Tongue (tissue), 2 donors: ENCODE results near the gene NSMF. TPM values are rescaled to one million over a fixed set of nuclear protein-coding genes. Genes with fewer than 3 reads are reported as not detected.
"Not testable (repeated sequence)": the region's sequence is repeated elsewhere in the genome, so short reads cannot be mapped to it uniquely, and the experiment has no call there.

Experiments
- DNase-seq: peaks from one replicate; pipeline ENCODE4 v3.0.0-alpha.2; 2015
- total RNA-seq: library from RNA; depleted of rRNA; stranded (reverse); fragments of >200 nt; gene quantifications from one replicate; pipeline ENCODE4 v1.2.3, GENCODE V29; 2014

Gene NSMF
- total RNA-seq, 1 donor from 2014 or later: 10.7 TPM

DNA sequence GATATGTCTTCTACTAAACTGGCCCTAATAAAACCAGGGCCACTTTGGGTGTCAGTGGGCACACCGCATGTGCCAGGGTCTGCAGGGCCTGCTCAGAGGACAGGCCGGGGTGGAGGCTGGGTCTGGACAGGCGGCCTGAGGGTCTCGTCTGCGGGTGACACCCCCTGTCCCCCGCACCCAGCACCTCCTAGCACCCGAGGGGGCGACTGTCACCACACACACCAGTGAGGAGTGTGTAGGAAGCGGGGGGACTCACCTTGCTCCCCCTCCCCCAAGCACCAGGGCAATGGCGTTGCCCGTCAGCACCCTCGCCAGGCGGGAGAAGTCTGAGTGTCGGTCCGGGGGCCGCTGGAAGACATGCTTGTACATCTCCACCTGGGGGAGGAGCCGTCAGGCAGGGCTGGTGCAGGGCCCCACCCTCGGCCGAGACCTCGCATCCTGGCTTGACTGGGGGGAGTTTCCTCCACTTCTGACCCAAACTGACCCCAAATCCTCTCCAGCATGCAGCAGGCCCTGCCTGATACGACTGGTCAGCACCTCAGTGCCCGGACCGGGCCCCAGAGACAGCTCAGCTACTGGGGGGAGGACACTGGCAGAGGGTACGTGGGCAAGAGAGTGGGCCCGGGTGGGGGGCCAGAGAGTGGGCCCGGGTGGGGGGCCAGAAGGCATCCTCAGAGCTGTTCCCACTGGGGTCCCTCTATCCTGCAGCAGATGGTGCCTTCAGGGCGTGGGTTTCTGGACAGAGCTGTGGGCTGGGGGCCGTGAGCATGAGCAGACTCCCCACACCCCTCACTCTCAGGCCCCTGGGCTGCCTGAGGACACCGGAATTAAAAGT is 18.9 kb upstream of the NSMF start:
- DNase-seq: no peak

DNA sequence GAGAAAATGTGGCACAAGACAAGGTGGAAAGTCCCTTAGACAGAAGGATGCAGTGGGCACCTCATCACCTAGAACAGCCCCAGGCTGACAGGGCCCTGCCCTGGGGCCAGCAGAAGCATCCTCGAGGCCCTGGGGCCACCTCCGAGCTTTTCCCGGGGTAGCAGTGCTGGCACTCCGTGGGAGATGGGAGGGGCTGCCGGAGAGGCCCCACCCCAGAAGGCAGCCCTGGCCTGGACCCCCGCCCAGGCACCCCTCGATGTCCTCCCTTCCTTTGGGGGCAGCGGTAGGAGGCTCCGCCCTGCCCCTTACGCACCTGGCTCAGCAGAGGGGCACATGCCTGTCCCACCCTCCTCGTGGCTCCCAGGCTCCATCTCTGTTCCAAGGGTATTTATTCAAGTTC is 17.7 kb upstream of the NSMF start:
- DNase-seq: no peak

DNA sequence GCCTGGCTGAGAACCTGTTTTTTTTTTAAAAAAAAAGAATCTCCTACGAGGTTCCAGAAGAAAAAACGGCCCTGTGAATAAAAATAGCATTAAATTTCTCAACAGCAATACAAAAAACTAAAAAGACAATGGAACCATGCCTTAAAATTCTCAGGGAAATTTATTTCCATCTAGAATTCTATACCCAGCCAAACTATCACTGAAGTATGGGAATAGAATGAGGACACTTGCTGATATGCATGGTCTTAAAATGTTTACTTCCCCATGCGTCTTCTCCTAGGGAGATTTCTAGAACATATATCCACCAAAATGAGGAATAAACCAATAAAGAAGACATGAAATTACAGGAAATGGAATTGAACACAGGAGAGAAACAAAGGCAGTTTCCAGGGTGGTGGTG is 16.5 kb upstream of the NSMF start:
- no peak for DNase-seq

- DNase-seq: no peak
These were observed 15.1 kb upstream of the NSMF start for GRCh38 chr9:137474271-137474670.

DNA sequence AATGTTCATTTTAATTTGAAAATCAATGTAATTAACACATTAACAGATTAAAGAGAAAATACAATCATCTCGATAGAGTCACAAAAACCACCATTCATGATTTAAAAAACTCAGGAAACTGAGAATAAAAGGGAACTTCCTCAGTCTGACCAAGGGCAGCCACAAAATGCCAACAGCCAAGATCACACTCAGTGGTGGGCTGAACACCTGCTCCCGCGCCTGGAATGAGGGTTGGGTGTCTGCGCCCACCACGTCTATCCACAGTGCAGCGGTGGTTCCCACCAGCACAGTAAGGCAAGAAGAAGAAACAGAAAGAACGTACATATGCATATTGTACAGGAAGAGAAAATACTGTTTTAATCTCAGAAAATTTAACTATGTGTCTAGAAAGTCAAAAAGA is 11.7 kb upstream of the NSMF start:
- no peak for DNase-seq

- DNase-seq: no peak
These were observed 8.8 kb upstream of the NSMF start for GRCh38 chr9:137467896-137468295.

GRCh38 chr9:137467161-137467581 is 8.0 kb upstream of the NSMF start:
- no peak for DNase-seq

DNA sequence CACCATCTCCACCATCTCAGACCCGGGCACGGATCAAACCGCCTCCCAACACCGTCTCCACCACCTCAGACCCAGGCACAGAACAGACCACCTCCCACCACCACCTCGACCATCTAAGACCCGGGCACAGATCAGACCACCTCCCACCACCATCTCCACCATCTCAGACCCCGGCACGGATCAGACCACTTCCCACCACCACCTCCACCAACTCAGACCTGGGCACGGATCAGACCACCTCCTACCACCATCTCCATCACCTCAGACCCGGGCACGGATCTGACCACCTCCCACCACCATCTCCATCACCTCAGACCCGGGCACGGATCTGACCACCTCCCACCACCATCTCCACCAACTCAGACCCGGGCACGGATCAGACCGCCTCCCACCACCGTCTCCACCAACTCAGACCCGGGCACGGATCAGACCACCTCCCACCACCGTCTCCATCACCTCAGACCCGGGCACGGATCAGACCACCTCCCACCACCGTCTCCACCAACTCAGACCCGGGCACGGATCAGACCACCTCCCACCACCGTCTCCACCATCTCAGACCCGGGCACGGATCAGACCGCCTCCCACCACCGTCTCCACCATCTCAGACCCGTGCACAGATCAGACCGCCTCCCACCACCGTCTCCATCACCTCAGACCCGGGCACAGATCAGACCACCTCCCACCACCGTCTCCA is 7.4 kb upstream of the NSMF start:
- not testable (repeated sequence) for DNase-seq

DNA sequence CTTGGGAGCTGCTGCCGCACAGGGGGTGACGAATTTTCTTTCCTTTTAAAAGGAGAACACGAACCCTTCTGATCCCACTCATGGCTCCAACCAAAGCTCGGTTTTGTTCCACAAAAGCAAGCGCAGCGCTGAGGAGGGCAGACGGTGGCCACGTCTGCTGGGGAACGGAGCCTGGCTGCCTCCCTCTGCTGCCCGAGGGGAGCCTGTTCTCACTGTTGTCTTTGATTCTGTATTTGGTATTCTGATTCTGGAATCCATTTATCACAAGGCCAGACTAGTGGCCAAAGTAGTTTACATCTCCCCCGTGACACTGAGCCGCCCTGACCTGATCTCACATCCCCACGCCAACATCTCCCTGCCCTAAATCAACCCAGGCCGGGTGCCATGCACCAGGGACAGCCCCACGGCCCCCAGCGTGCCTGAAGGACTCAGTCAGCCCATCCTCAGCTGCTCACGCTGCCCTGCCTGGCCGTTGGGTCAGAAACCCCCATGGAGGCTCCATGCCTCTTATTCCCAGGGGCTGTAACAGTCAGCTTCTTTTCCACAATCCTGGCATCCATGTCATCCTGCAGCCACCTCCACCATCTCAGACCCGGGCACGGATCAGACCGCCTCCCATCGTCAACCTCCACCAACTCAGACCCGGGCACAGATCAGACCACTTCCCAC is 6.7 kb upstream of the NSMF start:
- DNase-seq: no peak

GRCh38 chr9:137465000-137465719 is 6.0 kb upstream of the NSMF start:
- DNase-seq: no peak

GRCh38 chr9:137464291-137464999 is 5.3 kb upstream of the NSMF start:
- DNase-seq: no peak

- DNase-seq: no peak
These were observed 4.8 kb upstream of the NSMF start for GRCh38 chr9:137463931-137464290.

GRCh38 chr9:137462986-137463930 is 4.1 kb upstream of the NSMF start:
- no peak for DNase-seq

- no peak for DNase-seq
These were observed 3.4 kb upstream of the NSMF start for GRCh38 chr9:137462396-137462985.

DNA sequence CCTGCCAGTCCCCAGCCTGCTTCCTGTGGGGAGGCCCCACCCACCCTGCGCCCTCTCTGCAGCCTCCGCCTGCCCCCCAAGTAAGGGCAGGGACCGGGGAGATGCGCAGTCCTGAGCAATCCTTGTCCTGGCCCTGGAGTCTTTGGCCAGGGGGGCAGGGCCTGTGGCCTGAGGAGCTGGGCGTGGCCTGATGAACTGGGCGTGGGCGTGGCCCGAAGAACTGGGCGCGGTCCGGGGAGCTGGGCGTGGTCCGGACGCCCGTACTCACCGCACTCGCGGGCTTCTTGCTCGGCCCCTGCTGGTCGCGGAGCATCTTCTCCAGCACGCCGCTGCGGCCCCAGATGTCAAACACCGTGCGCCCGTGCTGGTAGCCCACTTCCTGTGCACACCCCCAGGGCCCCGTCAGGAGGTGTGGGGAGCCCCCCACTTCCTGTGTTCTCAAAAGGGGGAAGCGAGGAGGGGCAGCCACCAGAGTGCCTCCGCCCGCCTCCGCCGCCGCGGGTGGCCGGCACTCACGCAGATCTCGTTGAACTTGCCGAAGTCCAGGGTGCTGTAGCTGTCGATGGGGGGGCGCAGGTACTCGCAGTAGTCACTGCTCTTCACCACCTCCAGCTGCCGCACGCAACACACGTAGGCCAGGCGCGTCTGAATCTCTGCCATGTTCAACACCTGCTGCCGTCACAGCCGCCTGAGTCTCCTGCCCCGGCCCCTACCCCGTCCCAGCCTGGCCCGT is 2.7 kb upstream of the NSMF start:
- peak; percentile 41 for DNase-seq

- no peak for DNase-seq
These were observed 2.2 kb upstream of the NSMF start for GRCh38 chr9:137461316-137461662.

GRCh38 chr9:137460363-137461315 is 1.5 kb upstream of the NSMF start:
- DNase-seq: no peak

DNA sequence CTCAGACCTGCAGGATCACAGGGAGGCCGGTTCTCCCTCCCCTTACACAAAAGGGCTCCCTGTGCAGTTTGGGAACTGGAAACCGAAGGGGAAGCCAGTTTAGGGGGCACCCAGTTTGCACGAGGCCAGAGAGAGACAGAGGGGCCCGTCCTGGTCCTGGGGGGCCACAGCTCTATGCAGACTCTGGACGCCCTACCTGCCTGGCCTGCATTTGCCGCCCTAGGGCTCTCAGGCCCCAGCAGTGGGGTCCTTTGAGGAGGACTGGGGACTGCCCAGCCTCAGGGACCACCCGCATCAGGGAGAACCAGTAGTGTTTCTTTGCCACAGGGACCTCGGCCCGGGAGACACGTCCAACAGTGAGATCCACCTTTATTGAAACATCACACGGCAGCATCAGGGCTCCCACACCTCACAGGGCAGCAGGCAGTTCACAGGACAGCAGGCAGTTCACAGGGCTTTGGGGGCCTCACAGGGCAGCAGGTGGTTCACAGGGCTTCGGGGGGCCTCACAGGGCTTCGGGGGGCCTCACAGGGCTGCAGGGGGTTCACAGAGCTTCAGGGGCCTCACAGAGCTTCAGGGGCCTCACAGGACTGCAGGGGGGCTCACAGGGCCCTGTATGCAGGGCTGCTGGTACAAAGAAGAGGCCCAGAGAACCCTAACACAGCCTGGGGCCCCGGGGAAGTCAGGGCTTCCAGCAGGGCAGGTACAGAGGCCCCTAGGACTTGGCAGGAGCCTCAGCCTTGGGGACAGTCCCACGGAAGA is 648 bp upstream of the NSMF start:
- no peak for DNase-seq
